KOPT-K1 (cell line): ENCODE data around the gene TES.
"Not testable (repeated sequence)": the region's sequence is repeated elsewhere in the genome, so short reads cannot be mapped to it uniquely, and the experiment has no call there.

Experiments
- H3K27ac ChIP-seq: fragments of 200-600 bp; sonication (generic); 2 replicates; pipeline ENCODE4 v1.5.1; 2016; ENCODE audit warnings: antibody characterized with exemption, mild to moderate bottlenecking, low read depth, low read length; ENCODE audit not compliant: poor library complexity, severe bottlenecking
- H3K36me3 ChIP-seq: fragments of 200-600 bp; sonication (generic); 2 replicates; pipeline ENCODE4 v1.5.1; 2017; ENCODE audit warnings: antibody characterized with exemption, mild to moderate bottlenecking, low read length, moderate library complexity; ENCODE audit not compliant: insufficient read depth
- H3K9me3 ChIP-seq: fragments of 200-600 bp; sonication (generic); 2 replicates; pipeline ENCODE4 v1.5.1; 2017; ENCODE audit warnings: antibody characterized with exemption, low read length, mild to moderate bottlenecking; ENCODE audit not compliant: insufficient read depth, poor library complexity, severe bottlenecking

TES gene

DNA sequence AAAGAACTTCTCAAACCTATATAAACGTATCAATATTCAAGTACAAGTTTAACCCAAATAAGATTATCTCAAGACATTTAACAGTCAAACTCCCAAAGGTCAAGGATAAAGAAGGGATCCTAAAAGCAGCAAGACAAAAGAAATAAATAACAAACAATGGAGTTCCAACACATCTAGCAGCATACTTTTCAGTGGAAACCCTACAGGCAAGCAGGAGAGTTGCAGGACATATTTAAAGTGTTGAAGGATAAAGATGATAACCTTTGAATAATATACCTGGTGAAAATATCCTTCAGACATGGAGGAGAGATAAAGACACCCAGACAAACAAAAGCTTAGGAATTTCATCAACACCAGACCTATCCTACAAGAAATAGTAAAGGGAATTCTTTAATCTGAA, 82.8 kb downstream of the TES start:
- H3K27ac ChIP-seq: no peak overlapping the region
- H3K9me3 ChIP-seq: no peaks in the 10 kb centered on the region

DNA sequence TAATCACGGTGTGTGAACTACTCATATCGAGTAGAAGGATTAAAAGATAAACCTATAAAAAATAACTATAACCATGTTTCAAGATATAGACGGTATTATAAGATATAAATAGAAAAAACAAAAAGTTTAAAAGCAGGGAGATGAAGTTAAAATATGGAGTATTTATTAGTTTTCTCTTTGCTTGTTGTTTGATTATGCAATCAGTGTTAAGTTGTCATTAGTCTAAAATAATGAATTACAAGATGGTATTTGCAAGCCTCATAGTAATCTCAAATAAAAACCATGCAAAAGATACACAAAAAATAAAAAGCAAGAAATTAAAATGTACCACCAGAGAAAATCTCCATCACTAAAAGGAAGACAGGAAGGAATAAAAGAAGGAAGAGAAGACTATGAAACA, 83.3 kb downstream of the TES start:
- no peak overlapping the region for H3K27ac ChIP-seq
- H3K9me3 ChIP-seq: no peaks in the 10 kb centered on the region
- H3K36me3 ChIP-seq: no peaks in the 10 kb centered on the region

More for the DNA sequence above, 82.8 kb downstream of the TES start:
- no peaks in the 10 kb centered on the region for H3K36me3 ChIP-seq

DNA sequence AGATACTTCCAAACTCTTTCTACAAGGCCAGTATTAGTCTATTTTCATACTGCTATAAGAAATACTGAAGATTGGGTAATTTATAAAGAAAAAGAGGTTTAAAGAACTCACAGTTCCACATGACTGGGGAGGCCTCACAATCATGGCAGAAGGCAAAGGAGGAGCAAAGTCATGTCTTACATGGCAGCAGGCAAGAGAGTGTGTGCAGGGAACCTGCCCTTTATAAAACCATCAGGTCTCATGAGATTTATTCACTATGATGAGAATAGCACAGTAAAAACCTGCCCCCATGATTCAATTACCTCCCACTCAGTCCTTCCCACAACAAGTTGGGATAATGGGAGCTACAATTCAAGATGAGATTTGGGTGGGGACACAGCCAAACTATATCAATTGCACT, 85.6 kb downstream of the TES start:
- H3K27ac ChIP-seq, H3K36me3 ChIP-seq, H3K9me3 ChIP-seq: not testable (repeated sequence)

GRCh38 chr7:116298055-116298454, 87.7 kb downstream of the TES start:
- Histone ChIP-seq H3K27ac (no peak overlapping the region), H3K9me3 (no peaks in the 10 kb centered on the region), H3K36me3 (no peaks in the 10 kb centered on the region)

- Histone ChIP-seq H3K9me3 (no peaks in the 10 kb centered on the region), H3K36me3 (no peaks in the 10 kb centered on the region), H3K27ac (no peak overlapping the region)
Observed at GRCh38 chr7:116298576-116298975, 88.2 kb downstream of the TES start.

GRCh38 chr7:116305485-116306408, 95.4 kb downstream of the TES start:
- H3K9me3 ChIP-seq: no peaks in the 10 kb centered on the region
- H3K27ac ChIP-seq: no peak overlapping the region
- H3K36me3 ChIP-seq: no peaks in the 10 kb centered on the region

DNA sequence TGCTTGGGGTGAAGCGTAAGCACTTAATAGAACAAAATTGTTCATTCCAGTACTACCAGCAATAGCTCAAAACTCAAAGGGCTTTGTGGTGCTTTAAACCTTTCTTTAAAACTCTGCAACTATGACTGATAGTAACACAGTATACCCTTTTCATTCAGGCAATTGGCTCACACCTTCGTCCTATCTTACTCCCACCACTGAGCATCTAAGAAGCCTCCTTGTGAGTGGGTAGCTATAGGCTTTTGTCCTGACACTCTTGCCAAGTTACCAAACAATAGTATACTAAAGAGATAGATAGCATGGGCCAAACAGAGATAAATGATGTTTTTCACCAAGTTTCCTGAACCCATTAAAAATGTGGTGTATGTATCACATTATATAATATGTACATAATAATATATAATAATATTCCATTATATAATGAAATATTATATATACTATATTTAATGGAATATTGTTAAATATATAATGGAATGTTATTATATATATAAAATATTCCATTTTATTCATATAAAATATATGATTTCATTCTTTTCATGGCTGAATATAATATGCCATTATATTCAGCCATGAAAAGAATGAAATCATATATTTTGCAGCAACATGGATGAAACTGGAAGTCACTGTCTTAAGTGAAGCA, 96.2 kb downstream of the TES start:
- no peaks in the 10 kb centered on the region for H3K9me3 ChIP-seq
- H3K27ac ChIP-seq: no peak overlapping the region
- no peaks in the 10 kb centered on the region for H3K36me3 ChIP-seq

DNA sequence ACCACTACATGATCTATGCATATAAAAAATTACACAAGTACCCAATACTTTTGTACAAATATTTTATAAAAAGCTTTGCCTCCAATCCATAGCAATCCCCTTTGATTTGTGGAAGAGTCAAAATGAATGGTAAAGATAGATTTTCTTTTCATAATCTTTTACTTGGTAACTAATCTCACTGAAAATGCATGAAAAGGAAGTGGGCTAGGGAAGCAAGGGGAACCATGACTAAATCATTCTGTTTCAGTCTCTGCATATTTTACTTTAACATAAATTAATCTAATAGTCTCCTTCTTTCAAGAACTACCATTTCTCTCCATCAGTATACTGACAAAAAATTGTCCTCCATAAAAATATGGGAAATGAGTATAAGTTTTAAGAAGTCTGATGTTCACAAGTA, 96.9 kb downstream of the TES start:
- Histone ChIP-seq H3K27ac (no peak overlapping the region), H3K9me3 (no peaks in the 10 kb centered on the region), H3K36me3 (no peaks in the 10 kb centered on the region)
